Activated CD8-positive, alpha-beta T cell treated with anti-CD3 and anti-CD28 coated beads, Interleukin-2, amount 10 ng/mL, durations not matched to agents 7 days and 5 days (primary cell): ENCODE data around the gene SKA3. TPM values are rescaled to one million over a fixed set of nuclear protein-coding genes. Genes with fewer than 3 reads are reported as not detected.
"Not testable (repeated sequence)": the region's sequence is repeated elsewhere in the genome, so short reads cannot be mapped to it uniquely, and the experiment has no call there.

Experiments
- ATAC-seq: fragments of 150-1000 bp; cut with Tn5 transposase; one replicate; pipeline ENCODE4 v1.10.0; 2021; ENCODE audit warnings: moderate library complexity
- CTCF ChIA-PET: fragments of 350-600 bp; sonication (Branson Sonifier 250); formaldehyde crosslinking; loops from one replicate; lab custom pipeline; 2021; ENCODE audit warnings: antibody characterized with exemption; lab: Charles Lee
- POLR2A ChIA-PET: fragments of 350-600 bp; sonication (Branson Sonifier 250); formaldehyde crosslinking; loops from one replicate; lab custom pipeline; 2021; ENCODE audit warnings: antibody characterized with exemption; lab: Charles Lee
- DNase-seq: peaks from one replicate; pipeline ENCODE4 v3.0.0-alpha.2; 2020
- H3K27ac Mint-ChIP-seq: one replicate; pipeline ENCODE4 v1.8.0; 2021; ENCODE audit warnings: mild to moderate bottlenecking, mixed read lengths
- H3K27me3 Mint-ChIP-seq: one replicate; pipeline ENCODE4 v1.8.0; 2021; ENCODE audit warnings: low read depth, mixed read lengths
- H3K36me3 Mint-ChIP-seq: one replicate; pipeline ENCODE4 v1.8.0; 2021; ENCODE audit warnings: low read depth, mixed read lengths
- H3K4me1 Mint-ChIP-seq: one replicate; pipeline ENCODE4 v1.8.0; 2021; ENCODE audit warnings: low read depth, mixed read lengths
- H3K4me3 Mint-ChIP-seq: one replicate; pipeline ENCODE4 v1.8.0; 2021; ENCODE audit warnings: mild to moderate bottlenecking, mixed read lengths
- H3K9me3 Mint-ChIP-seq: one replicate; pipeline ENCODE4 v1.8.0; 2022; ENCODE audit warnings: mixed read lengths; ENCODE audit not compliant: insufficient read depth
- total RNA-seq, 2 experiments: library from RNA; stranded (reverse); gene quantifications; one replicate each; pipeline ENCODE4 v1.2.3, GENCODE V29; 2021

The SKA3 gene
- total RNA-seq, 2 experiments from 2014 or later, result 51.0 to 52.5 TPM

DNA sequence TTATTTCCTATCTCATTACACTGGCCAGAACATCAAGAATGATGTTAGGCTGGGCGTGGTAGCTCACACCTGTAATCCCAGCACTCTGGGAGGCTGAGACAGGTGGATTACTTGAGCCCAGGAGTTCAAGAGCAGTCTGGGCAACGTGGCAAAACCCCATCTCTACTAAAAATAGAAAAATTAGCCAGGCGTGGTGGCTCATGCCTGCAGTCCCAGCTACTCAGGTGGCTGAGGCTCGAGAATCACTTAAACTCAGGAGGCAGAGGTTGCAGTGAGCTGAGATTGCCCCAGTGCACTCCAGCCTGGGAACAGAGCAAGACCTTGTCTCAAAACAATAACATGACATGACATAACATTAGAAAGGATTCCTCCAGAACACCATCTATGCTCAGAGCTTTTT lies 10.7 kb downstream of the SKA3 start:
- CTCF ChIA-PET, result interaction anchor here (0.6 to 1.1 kb wide), 3 partner anchors 10 to 279 kb away, joined by 3 read pairs; no protein-coding TSS in a partner anchor
- H3K27ac Mint-ChIP-seq, DNase-seq, H3K4me3 Mint-ChIP-seq, H3K4me1 Mint-ChIP-seq, H3K9me3 Mint-ChIP-seq, ATAC-seq, H3K27me3 Mint-ChIP-seq: not testable (repeated sequence)
- POLR2A ChIA-PET, result interaction anchor here (1.0 to 2.7 kb wide), 2 partner anchors 11 to 17 kb away, joined by 3 to 14 read pairs; partner anchors contain the start of genes MRPL57 and SKA3
- H3K36me3 Mint-ChIP-seq, result peaks cover 28% of the 10 kb centered on the region

DNA sequence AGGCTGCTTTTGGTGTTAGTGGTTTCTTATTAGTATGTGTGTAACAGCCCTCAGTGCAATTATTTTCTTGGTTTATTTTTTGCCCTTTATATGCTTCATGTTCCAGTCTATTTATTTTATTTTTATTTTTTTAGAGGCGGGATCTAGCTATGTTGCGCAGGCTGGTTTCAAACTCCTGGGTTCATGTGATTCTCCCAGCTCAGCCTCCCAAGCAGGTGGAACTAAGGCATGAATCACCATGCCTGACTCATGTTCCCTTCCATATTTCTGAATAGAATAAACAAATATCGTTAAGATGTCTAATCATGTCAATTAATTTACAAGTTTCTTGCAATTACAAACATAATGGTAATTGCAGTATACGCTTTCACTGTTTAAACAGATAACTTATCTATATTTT lies 11.7 kb downstream of the SKA3 start:
- ATAC-seq (no peak), DNase-seq (no peak)
- no peaks in the 10 kb centered on the region for H3K4me1 Mint-ChIP-seq
- no peaks in the 10 kb centered on the region for H3K27me3 Mint-ChIP-seq
- H3K27ac Mint-ChIP-seq, result no peak overlapping the region
- H3K4me3 Mint-ChIP-seq, result no peak overlapping the region
- no peaks in the 10 kb centered on the region for H3K9me3 Mint-ChIP-seq
- ChIA-PET CTCF (no interaction called here), POLR2A (interaction anchor here (2.7 kb wide), 1 partner anchor 12 kb away, joined by 14 read pairs; the partner anchor contains the start of genes MRPL57 and SKA3)
- H3K36me3 Mint-ChIP-seq, result peaks cover 30% of the 10 kb centered on the region

- H3K9me3 Mint-ChIP-seq, result no peaks in the 10 kb centered on the region
- ChIA-PET CTCF (interaction anchor here (0.8 to 2.1 kb wide), 2 partner anchors 24 to 116 kb away, joined by 3 to 7 read pairs; partner anchors contain the start of genes MRPL57 and SKA3), POLR2A (interaction anchor here (0.7 to 2.0 kb wide), 2 partner anchors 24 to 73 kb away, joined by 3 to 9 read pairs; partner anchors contain the start of genes MRPL57 and SKA3)
- no peak for DNase-seq
- H3K27me3 Mint-ChIP-seq, result no peaks in the 10 kb centered on the region
- H3K4me3 Mint-ChIP-seq, result no peak overlapping the region
- H3K27ac Mint-ChIP-seq, result no peak overlapping the region
- ATAC-seq, result no peak
- H3K4me1 Mint-ChIP-seq, result peaks cover 3% of the 10 kb centered on the region
- H3K36me3 Mint-ChIP-seq, result peaks cover 30% of the 10 kb centered on the region
These were observed 24.0 kb downstream of the SKA3 start for GRCh38 chr13:21152251-21152899.

- no peaks in the 10 kb centered on the region for H3K9me3 Mint-ChIP-seq
- POLR2A ChIA-PET, result interaction anchor here (0.7 to 1.1 kb wide), 2 partner anchors 20 to 132 kb away, joined by 3 read pairs; no protein-coding TSS in a partner anchor
- H3K27me3 Mint-ChIP-seq, result no peaks in the 10 kb centered on the region
- no peak overlapping the region for H3K4me3 Mint-ChIP-seq
- no peak for ATAC-seq
- CTCF ChIA-PET, result interaction anchor here (1.8 kb wide), 1 partner anchor 327 kb away, joined by 4 read pairs; no protein-coding TSS in a partner anchor
- peaks cover 37% of the 10 kb centered on the region for H3K36me3 Mint-ChIP-seq
- DNase-seq, result no peak
- H3K27ac Mint-ChIP-seq, result no peak overlapping the region
- H3K4me1 Mint-ChIP-seq, result peaks cover 3% of the 10 kb centered on the region
These were observed 26.3 kb downstream of the SKA3 start for GRCh38 chr13:21150013-21150412.

DNA sequence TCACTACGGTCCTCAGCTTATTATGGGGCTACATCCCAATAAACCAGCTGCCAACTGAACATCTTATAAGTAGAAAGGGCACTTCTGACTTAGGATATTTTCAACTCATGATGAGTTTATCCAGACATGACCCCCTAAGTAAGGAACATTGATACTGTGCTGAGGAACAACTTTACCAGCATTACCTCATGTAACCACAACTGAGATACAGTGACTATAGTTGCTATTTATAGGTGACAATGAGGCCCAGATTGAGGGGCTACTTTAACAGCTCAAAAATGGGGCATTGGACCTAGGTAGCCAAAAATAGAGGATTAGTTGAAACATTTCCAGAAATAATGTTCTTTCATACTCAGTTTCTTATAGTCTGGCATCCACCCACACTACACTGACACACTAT lies 26.8 kb downstream of the SKA3 start:
- ChIA-PET POLR2A (interaction anchor here (0.8 to 1.1 kb wide), 2 partner anchors 21 to 26 kb away, joined by 3 to 4 read pairs; no protein-coding TSS in a partner anchor), CTCF (interaction anchor here (1.8 kb wide), 1 partner anchor 328 kb away, joined by 4 read pairs; no protein-coding TSS in a partner anchor)
- no peaks in the 10 kb centered on the region for H3K9me3 Mint-ChIP-seq
- DNase-seq (no peak), ATAC-seq (no peak)
- H3K27ac Mint-ChIP-seq, result no peak overlapping the region
- no peak overlapping the region for H3K4me3 Mint-ChIP-seq
- H3K36me3 Mint-ChIP-seq, result peaks cover 35% of the 10 kb centered on the region
- no peaks in the 10 kb centered on the region for H3K27me3 Mint-ChIP-seq
- H3K4me1 Mint-ChIP-seq, result peaks cover 3% of the 10 kb centered on the region

DNA sequence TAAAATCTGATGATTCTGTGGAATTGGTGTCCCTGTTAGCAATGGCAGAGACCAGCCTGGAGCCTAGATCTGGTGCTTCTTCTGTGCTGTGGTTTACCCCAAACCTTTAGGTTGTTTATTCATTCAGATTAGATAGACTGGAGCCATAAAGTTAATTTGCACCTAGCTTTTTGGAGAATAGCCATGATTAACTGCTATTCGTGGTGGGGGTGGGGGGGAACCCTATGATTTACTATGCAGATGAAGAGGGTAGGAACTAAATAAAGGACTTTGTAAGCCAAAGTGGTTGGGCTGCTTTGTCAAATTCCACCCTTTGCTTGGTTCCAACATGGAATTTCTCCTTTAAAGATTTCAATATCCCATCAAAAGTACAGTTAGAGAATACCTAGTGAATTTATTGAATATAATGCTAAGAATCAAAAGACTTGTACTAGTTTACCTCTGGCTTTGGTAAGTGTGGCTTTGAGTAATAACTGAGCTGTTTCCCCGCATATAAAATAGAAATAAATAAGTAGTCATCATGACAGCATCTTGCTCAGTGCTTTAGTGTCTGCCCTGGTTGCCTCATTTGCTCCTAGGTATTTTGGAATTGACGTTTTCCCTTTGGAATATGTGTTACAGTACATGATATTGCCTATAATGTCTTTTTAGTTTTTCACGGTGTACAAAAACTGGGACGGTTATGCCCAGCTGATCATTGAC lies 27.6 kb downstream of the SKA3 start:
- no peak overlapping the region for H3K4me3 Mint-ChIP-seq
- H3K4me1 Mint-ChIP-seq, result peaks cover 5% of the 10 kb centered on the region
- no peaks in the 10 kb centered on the region for H3K9me3 Mint-ChIP-seq
- CTCF ChIA-PET, result interaction anchor here (1.8 kb wide), 1 partner anchor 329 kb away, joined by 4 read pairs; no protein-coding TSS in a partner anchor
- POLR2A ChIA-PET, result interaction anchor here (0.8 to 1.3 kb wide), 3 partner anchors 17 to 28 kb away, joined by 3 to 9 read pairs (median 4); partner anchors contain the start of genes MRPL57 and SKA3
- no peak for ATAC-seq
- no peak for DNase-seq
- H3K27me3 Mint-ChIP-seq, result no peaks in the 10 kb centered on the region
- peaks cover 32% of the 10 kb centered on the region for H3K36me3 Mint-ChIP-seq
- no peak overlapping the region for H3K27ac Mint-ChIP-seq

DNA sequence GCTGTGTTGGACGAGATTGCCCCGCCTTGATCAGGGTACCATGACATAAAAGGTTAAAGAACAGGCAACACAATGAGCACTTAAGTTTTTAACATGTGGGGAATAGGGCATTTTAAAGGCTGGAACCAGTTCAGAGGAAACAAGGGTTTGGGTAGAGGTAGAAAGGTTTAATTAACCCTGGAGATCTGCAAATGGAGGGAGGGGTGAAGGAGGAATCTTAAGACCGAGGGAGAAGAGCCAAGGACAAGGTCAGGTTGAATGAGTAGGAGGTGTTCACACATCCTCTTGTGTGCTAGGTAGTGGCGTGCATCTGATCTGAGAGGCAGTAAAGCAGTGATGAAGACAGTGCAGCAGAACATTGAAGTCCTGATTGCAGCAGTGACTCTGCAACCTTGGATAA lies 28.5 kb downstream of the SKA3 start:
- Mint-ChIP-seq H3K9me3 (no peaks in the 10 kb centered on the region), H3K4me1 (peaks cover 14% of the 10 kb centered on the region), H3K27ac (no peak overlapping the region), H3K27me3 (no peaks in the 10 kb centered on the region), H3K4me3 (no peak overlapping the region), H3K36me3 (peaks cover 37% of the 10 kb centered on the region)
- ATAC-seq, result no peak
- POLR2A ChIA-PET, result interaction anchor here (1.1 to 1.3 kb wide), 2 partner anchors 18 to 28 kb away, joined by 3 to 9 read pairs; partner anchors contain the start of genes MRPL57 and SKA3
- DNase-seq, result no peak
- CTCF ChIA-PET, result no interaction called here

- Mint-ChIP-seq H3K27me3 (no peaks in the 10 kb centered on the region), H3K9me3 (no peaks in the 10 kb centered on the region), H3K4me3 (peak overlapping the region; percentile 48), H3K4me1 (peaks cover 27% of the 10 kb centered on the region), H3K36me3 (peaks cover 48% of the 10 kb centered on the region), H3K27ac (peak overlapping the region; percentile 55)
- ATAC-seq (no peak), DNase-seq (no peak)
- ChIA-PET POLR2A (no interaction called here), CTCF (interaction anchor here (1.2 kb wide), 1 partner anchor 38 kb away, joined by 3 read pairs; no protein-coding TSS in a partner anchor)
These were observed 33.6 kb downstream of the SKA3 start for GRCh38 chr13:21142766-21143165.

GRCh38 chr13:21139374-21139773 lies 37.0 kb downstream of the SKA3 start:
- ATAC-seq (no peak), DNase-seq (no peak)
- CTCF ChIA-PET, result no interaction called here
- Mint-ChIP-seq H3K27me3 (peaks cover 3% of the 10 kb centered on the region), H3K4me1 (peaks cover 27% of the 10 kb centered on the region), H3K4me3 (peak overlapping the region; percentile 98), H3K27ac (peak overlapping the region; percentile 98), H3K9me3 (no peaks in the 10 kb centered on the region), H3K36me3 (peaks cover 29% of the 10 kb centered on the region)
- POLR2A ChIA-PET, result interaction anchor here (0.6 kb wide), 2 partner anchors 9 to 297 kb away, joined by 3 to 4 read pairs; no protein-coding TSS in a partner anchor

GRCh38 chr13:21138561-21138960 lies 37.8 kb downstream of the SKA3 start:
- H3K4me3 Mint-ChIP-seq, result peak overlapping the region; percentile 36
- no peak for DNase-seq
- no peaks in the 10 kb centered on the region for H3K9me3 Mint-ChIP-seq
- CTCF ChIA-PET, result no interaction called here
- peaks cover 3% of the 10 kb centered on the region for H3K27me3 Mint-ChIP-seq
- peaks cover 26% of the 10 kb centered on the region for H3K36me3 Mint-ChIP-seq
- POLR2A ChIA-PET, result interaction anchor here (0.6 kb wide), 2 partner anchors 8 to 298 kb away, joined by 3 to 4 read pairs; no protein-coding TSS in a partner anchor
- H3K4me1 Mint-ChIP-seq, result peaks cover 24% of the 10 kb centered on the region
- H3K27ac Mint-ChIP-seq, result no peak overlapping the region
- ATAC-seq, result no peak

DNA sequence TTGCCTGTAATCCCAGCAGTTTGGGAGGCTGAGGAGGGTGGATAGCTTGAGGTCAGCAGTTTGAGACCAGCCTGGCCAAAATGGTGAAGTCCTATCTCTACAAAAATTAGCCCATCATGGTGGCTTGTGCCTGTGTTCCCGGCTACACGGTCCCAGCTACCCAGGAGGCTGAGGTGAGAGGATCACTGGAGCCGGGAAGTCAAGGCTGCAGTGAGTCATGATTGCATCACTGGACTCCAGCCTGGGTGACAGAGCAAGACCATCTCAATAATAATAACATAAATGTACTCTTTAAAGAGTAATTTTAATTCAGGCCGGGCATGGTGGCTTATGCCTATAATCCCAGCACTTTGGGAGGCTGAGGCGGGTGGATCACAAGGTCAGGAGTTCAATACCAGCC lies 38.7 kb downstream of the SKA3 start:
- no peaks in the 10 kb centered on the region for H3K9me3 Mint-ChIP-seq
- H3K36me3 Mint-ChIP-seq, result peaks cover 18% of the 10 kb centered on the region
- peaks cover 8% of the 10 kb centered on the region for H3K27me3 Mint-ChIP-seq
- H3K27ac Mint-ChIP-seq, result no peak overlapping the region
- no peak overlapping the region for H3K4me3 Mint-ChIP-seq
- ATAC-seq, result no peak
- POLR2A ChIA-PET, result no interaction called here
- CTCF ChIA-PET, result no interaction called here
- no peak for DNase-seq
- H3K4me1 Mint-ChIP-seq, result peaks cover 15% of the 10 kb centered on the region
